NAMALWA (cell line): ENCODE data around the gene LRRN4.
"Not testable (repeated sequence)": the region's sequence is repeated elsewhere in the genome, so short reads cannot be mapped to it uniquely, and the experiment has no call there.

ENCODE experiments used
- DNase-seq: peaks from one replicate; pipeline ENCODE4 v3.0.0-alpha.2; 2015; ENCODE audit warnings: low spot score

LRRN4 gene

GRCh38 chr20:6058684-6059295 lies 4.9 kb upstream of the LRRN4 start:
- DNase-seq, result no peak

- DNase-seq, result no peak
Measured at GRCh38 chr20:6057691-6058090, 3.8 kb upstream of the LRRN4 start.

- DNase-seq, result no peak
Measured at GRCh38 chr20:6057139-6057538, 3.3 kb upstream of the LRRN4 start.

- DNase-seq, result no peak
Measured at GRCh38 chr20:6055981-6056569, 2.2 kb upstream of the LRRN4 start.

GRCh38 chr20:6055161-6055783 lies 1.4 kb upstream of the LRRN4 start:
- DNase-seq, result no peak

- not testable (repeated sequence) for DNase-seq
Measured at GRCh38 chr20:6054689-6055051, 810 bp upstream of the LRRN4 start.

GRCh38 chr20:6053064-6053775 lies 640 bp downstream of the LRRN4 start:
- no peak for DNase-seq

GRCh38 chr20:6051505-6051904 lies 2.4 kb downstream of the LRRN4 start:
- DNase-seq, result no peak

GRCh38 chr20:6048391-6048790 lies 5.5 kb downstream of the LRRN4 start:
- no peak for DNase-seq

- no peak for DNase-seq
Measured at GRCh38 chr20:6046432-6046831, 7.4 kb downstream of the LRRN4 start.

GRCh38 chr20:6045566-6045965 lies 8.3 kb downstream of the LRRN4 start:
- DNase-seq, result no peak

- no peak for DNase-seq
Measured at GRCh38 chr20:6044115-6044514, 9.7 kb downstream of the LRRN4 start.

- no peak for DNase-seq
Measured at GRCh38 chr20:6041808-6042265, 12.0 kb downstream of the LRRN4 start.

- DNase-seq, result no peak
Measured at GRCh38 chr20:6040958-6041807, 12.7 kb downstream of the LRRN4 start.

- DNase-seq, result no peak
Measured at GRCh38 chr20:6040540-6040939, 13.3 kb downstream of the LRRN4 start.

- no peak for DNase-seq
Measured at GRCh38 chr20:6039766-6040165, 14.1 kb downstream of the LRRN4 start.

- no peak for DNase-seq
Measured at GRCh38 chr20:6038256-6038655, 15.6 kb downstream of the LRRN4 start.

- DNase-seq, result no peak
Measured at GRCh38 chr20:6037082-6037481, 16.8 kb downstream of the LRRN4 start.

GRCh38 chr20:6036213-6036612 lies 17.6 kb downstream of the LRRN4 start:
- no peak for DNase-seq

GRCh38 chr20:6034134-6034969 lies 19.5 kb downstream of the LRRN4 start:
- no peak for DNase-seq

GRCh38 chr20:6032907-6033306 lies 21.0 kb downstream of the LRRN4 start:
- DNase-seq, result not testable (repeated sequence)
